HUDEP-2 (cell line): Measurements from ENCODE around the gene RNF126.
"Not testable (repeated sequence)": the region's sequence is repeated elsewhere in the genome, so short reads cannot be mapped to it uniquely, and the experiment has no call there.

ENCODE experiments used
- DNase-seq, 76 experiments: peaks; one replicate each; lab custom pipeline; 2025; ENCODE audit not compliant: unreplicated experiment in 76 of 76; lab: John Stamatoyannopoulos, UW

Gene RNF126

GRCh38 chr19:662962-663681 is at the start of gene RNF126:
Gene RNF126 (minus strand): TSS chr19:663214. CDS start chr19:663121, 93 bp downstream.
- peak in 72 of 76 experiments; percentile 49 to 98 (median 92) for DNase-seq

- no peak for DNase-seq
These were observed 48.2 kb upstream of the RNF126 start for GRCh38 chr19:711254-711653.

GRCh38 chr19:710767-711166 is 47.8 kb upstream of the RNF126 start:
- DNase-seq = no peak

- peak in 4 of 76 experiments; percentile 19 to 36 (median 32) for DNase-seq
These were observed 47.1 kb upstream of the RNF126 start for GRCh38 chr19:709965-710571.

GRCh38 chr19:709196-709964 is 46.4 kb upstream of the RNF126 start:
- DNase-seq = no peak

GRCh38 chr19:708154-709143 is 45.4 kb upstream of the RNF126 start, which contains the start of gene PALM:
Gene PALM (plus strand): TSS chr19:708935. CDS start chr19:709147, 212 bp downstream.
- DNase-seq = peak in 1 of 76 experiments; percentile 31

GRCh38 chr19:704447-704741 is 41.4 kb upstream of the RNF126 start:
- no peak for DNase-seq

GRCh38 chr19:703651-704446 is 40.8 kb upstream of the RNF126 start:
- DNase-seq = peak in 70 of 76 experiments; percentile 29 to 99 (median 90)

- DNase-seq = no peak
These were observed 40.3 kb upstream of the RNF126 start for GRCh38 chr19:703329-703650.

GRCh38 chr19:702847-703246 is 39.8 kb upstream of the RNF126 start:
- DNase-seq = not testable (repeated sequence)

GRCh38 chr19:699885-700284 is 36.9 kb upstream of the RNF126 start:
- DNase-seq = not testable (repeated sequence)

- DNase-seq = not testable (repeated sequence)
These were observed 35.5 kb upstream of the RNF126 start for GRCh38 chr19:698529-698928.

- peak in 1 of 76 experiments; percentile 15 for DNase-seq
These were observed 32.4 kb upstream of the RNF126 start, which contains the start of gene PRSS57 for GRCh38 chr19:695352-695949. Gene PRSS57 (minus strand): TSS chr19:695452. CDS start chr19:695430, 22 bp downstream.

- no peak for DNase-seq
These were observed 31.7 kb upstream of the RNF126 start for GRCh38 chr19:694481-695351.

- no peak for DNase-seq
These were observed 27.2 kb upstream of the RNF126 start for GRCh38 chr19:690203-690602.

GRCh38 chr19:688992-689391 is 26.0 kb upstream of the RNF126 start:
- no peak for DNase-seq

GRCh38 chr19:688214-688613 is 25.2 kb upstream of the RNF126 start:
- DNase-seq = no peak

GRCh38 chr19:687569-688166 is 24.7 kb upstream of the RNF126 start:
- DNase-seq = no peak
